Heart right ventricle (tissue), 16 donors: ENCODE measurements around the gene KY. TPM values are rescaled to one million over a fixed set of nuclear protein-coding genes. Genes with fewer than 3 reads are reported as not detected.
"Not testable (repeated sequence)": the region's sequence is repeated elsewhere in the genome, so short reads cannot be mapped to it uniquely, and the experiment has no call there.

Experiments used
- ATAC-seq, 8 donors: fragments of 200-7000 bp; cut with Tn5 transposase; one replicate each; pipeline ENCODE4 v1.9.1; 2020; ENCODE audit warnings: mild to moderate bottlenecking in 8 of 8, moderate library complexity in 8 of 8, moderate number of reproducible peaks in 1 of 8
- DNase-seq, 2 donors: peaks; one replicate each; pipeline ENCODE4 v3.0.0-alpha.2; 2020
- H3K27ac ChIP-seq, 10 donors: fragments of 200-600 bp; sonication (generic) in 2 of 10; one replicate each; pipeline versions ENCODE4 v1.5.0 to v1.8.0; 2020 to 2022; ENCODE audit warnings: mild to moderate bottlenecking in 3 of 10
- H3K27me3 ChIP-seq, 7 donors: fragments of 200-600 bp; one replicate each; pipeline ENCODE4 v1.8.0; 2021 to 2022; ENCODE audit warnings: mild to moderate bottlenecking in 2 of 7
- H3K36me3 ChIP-seq, 9 donors: fragments of 200-600 bp; sonication (generic) in 1 of 9; one replicate each; pipeline versions ENCODE4 v1.5.0 to v1.8.0; 2020 to 2022; ENCODE audit warnings: mild to moderate bottlenecking in 2 of 9
- H3K4me1 ChIP-seq, 9 donors: fragments of 200-600 bp; sonication (generic) in 1 of 9; one replicate each; pipeline versions ENCODE4 v1.5.0 to v1.8.0; 2020 to 2022; ENCODE audit warnings: mild to moderate bottlenecking in 4 of 9
- H3K4me3 ChIP-seq, 10 donors: fragments of 200-600 bp; sonication (generic) in 2 of 10; one replicate each; pipeline versions ENCODE4 v1.5.0 to v1.8.0; 2020 to 2022; ENCODE audit warnings: mild to moderate bottlenecking in 7 of 10, moderate library complexity in 2 of 10
- H3K9me3 ChIP-seq, 11 donors: fragments of 200-600 bp in 10 of 11; sonication (generic) in 2 of 11; one replicate each; pipeline versions ENCODE4 v1.5.0 to v1.8.0; 2013 to 2022; ENCODE audit warnings: mild to moderate bottlenecking in 2 of 11, control low read depth in 1 of 11, moderate library complexity in 1 of 11
- CTCF ChIP-seq, 9 donors: fragments of 200-600 bp; sonication (generic) in 2 of 9; IDR thresholded peaks; one replicate each; pipeline versions ENCODE4 v1.5.0 to v1.8.0; 2021 to 2022; ENCODE audit warnings: antibody characterized with exemption in 9 of 9, mild to moderate bottlenecking in 5 of 9, moderate library complexity in 1 of 9
- WGBS, 2 donors: extraction: QIAGEN DNeasy Blood & Tissue Kit; methylation state at CpG; one replicate each; pipeline ENCODE4 v1.1.7; 2013; ENCODE audit warnings: inconsistent platforms in 1 of 2; 5-methylcytosine and 5-hydroxymethylcytosine counted together
- intact Hi-C, 10 donors: fragments of 100-400 bp; cut with DNase I; formaldehyde crosslinking; loops; one replicate each; pipeline versions ENCODE4 v1.11.1 to v1.14.2; 2022
- polyA plus RNA-seq, 2 donors: library from polyadenylated mRNA; stranded (reverse); fragments of 200-250 nt; gene quantifications; one replicate each; pipeline ENCODE4 v1.2.3, GENCODE V29; 2013
- total RNA-seq, 10 donors: library from RNA; stranded (reverse); fragmentation: NEBNext Ultra II Directional in 3 of 10; extraction: Animal tissue kit (Norgen Biotek cat#: 25700) in 3 of 10; gene quantifications; one replicate each; pipeline versions ENCODE4 v1.2.1 to v1.2.4, GENCODE V29; 2021 to 2023
- donor health status: Arrhythmogenic right ventricular cardiomyopathy.
- donor health status: ischemic (EF 13 %, LVEDD 7.1; RV severe dilation, severe dysfunction).
- donor health status: healthy with polysubstance abuse.
- donor health status: DM: no; HTN: yes; CAD: no.
- donor health status: DM: no; HTN: no; CAD: no.
- donor health status: ischemic (EF 25% LVEDD 6.9; RV normal size, moderate dysfunction).
- donor health status: ischemic (EF 25% LVEDD 5.7; RV mildly dilated, moderate dysfunction).
- donor health status: healthy.
- donor health status: DM: yes; HTN: yes; CAD: no.
- donor health status: Ischemic cardiomyopathy.
- donor health status: ischemic (EF 35%, LVEDD 5.7; RV mildly dilated, moderate dysfunction).
- donor health status: nonischemic (EF 11% LVEDD 7.7; RV severe dilation, severe dysfunction).
- donor health status: DM: yes; HTN: yes; CAD: no.
- donor health status: PGD.
- donor health status: ischemic (EF 29% LVEDD 5.4; RV normal size, mild dysfunction).
- donor health status: nonischemic (EF 23%, LVEDD 6.1; RV moderate dilation, normal function).

The KY gene
- total and polyA plus RNA-seq, 12 donors, result 0.46 to 24.3 (median 8.2) TPM

- intact Hi-C loops, result loop anchor here in 2 of 10 donors (5.0 to 10.0 kb wide), 2 partner anchors 903 to 906 kb away; no protein-coding TSS in a partner anchor
- ATAC-seq (no peak), DNase-seq (no peak)
- 64 to 73% methylated on average over 10 of the region's 10 CpGs for WGBS, 2 donors
- Histone ChIP-seq H3K4me3 (no peak overlapping the region), H3K36me3 (no peaks in the 10 kb centered on the region), H3K4me1 (peaks cover 0 to 15% (median 0%) of the 10 kb centered on the region in 9 donors), H3K27me3 (peaks cover 0 to 4% (median 0%) of the 10 kb centered on the region in 7 donors), H3K27ac (peak overlapping the region in 2 of 10 donors; percentile 14 to 48), H3K9me3 (no peaks in the 10 kb centered on the region)
- no peak for TF ChIP-seq CTCF (IDR thresholded peaks at IDR 0.05)
Measured at GRCh38 chr3:134598763-134599545, 51.9 kb downstream of the KY start.

- intact Hi-C loops, result loop anchor here in 2 of 10 donors (5.0 to 10.0 kb wide), 2 partner anchors 905 to 907 kb away; no protein-coding TSS in a partner anchor
- no peak for ATAC-seq
Measured at GRCh38 chr3:134597390-134597970, 53.3 kb downstream of the KY start.

GRCh38 chr3:134594986-134595385, 55.8 kb downstream of the KY start:
- intact Hi-C loops, result loop anchor here in 2 of 10 donors (5.0 to 10.0 kb wide), 2 partner anchors 907 to 910 kb away; no protein-coding TSS in a partner anchor
- 67 to 76% methylated on average over 3 of the region's 3 CpGs for WGBS, 2 donors
- not testable (repeated sequence) for H3K4me1 ChIP-seq, H3K9me3 ChIP-seq, H3K36me3 ChIP-seq, ATAC-seq, DNase-seq, H3K27me3 ChIP-seq, H3K4me3 ChIP-seq
- H3K27ac ChIP-seq, result peak overlapping the region in 1 of 10 donors; percentile 69

More at GRCh38 chr3:134597390-134597970, 53.3 kb downstream of the KY start:
- TF ChIP-seq CTCF (IDR thresholded peaks at IDR 0.05), result no peak
- no peak for DNase-seq
- H3K27ac ChIP-seq, result peak overlapping the region in 1 of 10 donors; percentile 31
- peaks cover 0 to 4% (median 0%) of the 10 kb centered on the region in 7 donors for H3K27me3 ChIP-seq
- no peak overlapping the region for H3K4me3 ChIP-seq
- 63 to 69% methylated on average over 2 of the region's 2 CpGs for WGBS, 2 donors
- H3K36me3 ChIP-seq, result no peaks in the 10 kb centered on the region
- peaks cover 0 to 15% (median 0%) of the 10 kb centered on the region in 9 donors for H3K4me1 ChIP-seq
- H3K9me3 ChIP-seq, result no peaks in the 10 kb centered on the region

GRCh38 chr3:134594331-134594741, 56.5 kb downstream of the KY start:
- Histone ChIP-seq H3K4me1 (peaks cover 0 to 4% (median 0%) of the 10 kb centered on the region in 9 donors), H3K9me3 (peaks cover 0 to 5% (median 0%) of the 10 kb centered on the region in 11 donors), H3K36me3 (no peaks in the 10 kb centered on the region), H3K27me3 (peaks cover 0 to 4% (median 0%) of the 10 kb centered on the region in 7 donors), H3K4me3 (no peak overlapping the region), H3K27ac (peak overlapping the region in 1 of 10 donors; percentile 69)
- intact Hi-C loops, result loop anchor here in 1 of 10 donors (10.0 kb wide), 1 partner anchor 910 kb away; no protein-coding TSS in a partner anchor
- TF ChIP-seq CTCF (IDR thresholded peaks at IDR 0.05), result no peak
- DNase-seq, result no peak
- 63 to 77% methylated on average over 8 of the region's 8 CpGs for WGBS, 2 donors
- ATAC-seq, result no peak
